Natural killer cell (primary cell): ENCODE results near the gene CXorf66. TPM values are rescaled to one million over a fixed set of nuclear protein-coding genes. Genes with fewer than 3 reads are reported as not detected.

ENCODE experiments used
- ATAC-seq, 3 donors: fragments of 150-1000 bp in 2 of 3; fragments of 200-7000 bp in 1 of 3; cut with Tn5 transposase; 1 replicate in 1 of 3; 2 replicates in 2 of 3; pipeline ENCODE4 v1.10.0; 2021; ENCODE audit warnings: mild to moderate bottlenecking in 2 of 3, moderate library complexity in 2 of 3
- DNase-seq, 2 donors: peaks; one replicate each; pipeline versions ENCODE4 v3.0.0 to v3.0.0-alpha.2; 2013 to 2021; ENCODE audit warnings: mixed read lengths in 1 of 2
- H3K27ac ChIP-seq: one replicate; pipeline ENCODE4 v1.5.1; 2013; ENCODE audit warnings: mild to moderate bottlenecking, low read length
- H3K27me3 ChIP-seq: one replicate; pipeline ENCODE4 v1.6.1; 2013; ENCODE audit warnings: low read length; ENCODE audit not compliant: control insufficient read depth, insufficient read depth
- H3K36me3 ChIP-seq: one replicate; pipeline ENCODE4 v1.6.1; 2013; ENCODE audit warnings: low read length; ENCODE audit not compliant: control insufficient read depth, insufficient read depth
- H3K4me1 ChIP-seq: one replicate; pipeline ENCODE4 v1.6.1; 2013; ENCODE audit warnings: low read length; ENCODE audit not compliant: control insufficient read depth, insufficient read depth
- H3K4me3 ChIP-seq: one replicate; pipeline ENCODE4 v1.5.1; 2013; ENCODE audit warnings: low read length
- H3K9me3 ChIP-seq: one replicate; pipeline ENCODE4 v1.6.1; 2013; ENCODE audit warnings: low read length; ENCODE audit not compliant: control insufficient read depth, insufficient read depth
- H3K27ac Mint-ChIP-seq, 2 donors: one replicate each; pipeline ENCODE4 v1.8.0; 2022; ENCODE audit warnings: mild to moderate bottlenecking in 2 of 2, mixed read lengths in 2 of 2, moderate library complexity in 1 of 2
- H3K27me3 Mint-ChIP-seq, 2 donors: one replicate each; pipeline ENCODE4 v1.8.0; 2022; ENCODE audit warnings: low read depth in 2 of 2, mixed read lengths in 2 of 2
- H3K36me3 Mint-ChIP-seq: one replicate; pipeline ENCODE4 v1.8.0; 2022; ENCODE audit warnings: mixed read lengths
- H3K4me1 Mint-ChIP-seq, 2 donors: one replicate each; pipeline ENCODE4 v1.8.0; 2022; ENCODE audit warnings: mixed read lengths in 2 of 2
- H3K4me3 Mint-ChIP-seq: one replicate; pipeline ENCODE4 v1.8.0; 2022; ENCODE audit warnings: mild to moderate bottlenecking, moderate library complexity, mixed read lengths
- H3K9me3 Mint-ChIP-seq, 2 donors: one replicate each; pipeline ENCODE4 v1.8.0; 2022; ENCODE audit warnings: mixed read lengths in 2 of 2
- CTCF ChIP-seq: fragments of 200-600 bp; IDR thresholded peaks from one replicate; pipeline ENCODE4 v1.8.0; 2022; ENCODE audit warnings: antibody characterized with exemption
- WGBS: methylation state at CpG from one replicate; pipeline ENCODE4 v1.1.7; 2013; ENCODE audit warnings: missing lambda C conversion rate; ENCODE audit not compliant: insufficient coverage; 5-methylcytosine and 5-hydroxymethylcytosine counted together
- intact Hi-C: fragments of 100-400 bp; cut with micrococcal nuclease; formaldehyde crosslinking; loops from one replicate; pipeline ENCODE4 v1.14.2; 2022
- total RNA-seq, 4 donors: library from RNA; stranded (reverse); fragments of 120-200 nt in 1 of 4; gene quantifications; one replicate each; pipeline versions ENCODE4 v1.2.3 to v1.2.4, GENCODE V29; 2013 to 2022

CXorf66 gene, protein sequence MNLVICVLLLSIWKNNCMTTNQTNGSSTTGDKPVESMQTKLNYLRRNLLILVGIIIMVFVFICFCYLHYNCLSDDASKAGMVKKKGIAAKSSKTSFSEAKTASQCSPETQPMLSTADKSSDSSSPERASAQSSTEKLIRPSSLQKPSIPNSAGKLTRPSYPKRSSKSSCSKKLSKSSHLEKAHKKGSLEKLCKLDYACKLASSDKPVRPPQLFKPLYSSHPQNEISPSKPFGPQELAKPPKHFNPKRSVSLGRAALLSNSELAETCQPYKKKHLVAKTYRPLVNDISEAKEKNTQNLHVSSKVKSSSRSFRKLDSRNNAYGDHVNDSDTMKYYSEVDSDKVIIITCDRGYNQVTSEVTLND
- not detected for total RNA-seq
- not detected for total RNA-seq (2013)

GRCh38 chrX:139965421-139965820, at the start of gene CXorf66:
CXorf66 (minus strand) TSS chrX:139965521; CDS start chrX:139965496, 25 bp downstream.
- no peaks in the 10 kb centered on the region for H3K36me3 ChIP-seq

DNA sequence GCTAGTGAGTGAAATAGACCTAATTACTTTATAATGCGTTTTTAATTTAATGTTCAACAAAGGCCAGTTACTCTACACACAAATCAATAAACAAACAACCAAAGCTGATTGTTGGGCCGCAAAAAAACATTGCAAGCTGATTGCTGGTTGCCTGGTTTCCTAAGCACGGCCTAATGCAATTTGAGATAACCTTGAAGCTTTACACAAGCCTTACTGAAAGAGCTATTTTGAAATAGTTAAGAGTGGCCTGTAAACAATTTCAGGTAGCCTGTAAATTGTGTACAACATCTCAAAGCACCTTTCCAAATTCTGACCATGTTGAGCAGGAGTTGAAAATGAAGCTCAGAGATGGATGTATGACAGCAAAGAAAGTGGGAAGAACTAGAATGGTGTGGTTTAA, 17.5 kb upstream of the CXorf66 start:
- intact Hi-C loops, result no loop called here

More at GRCh38 chrX:139965421-139965820, at the start of gene CXorf66:
- no peak for TF ChIP-seq CTCF
- Histone ChIP-seq H3K9me3 (no peaks in the 10 kb centered on the region), H3K4me3 (no peak within 1 kb of the TSS), H3K27ac (no peak within 1 kb of the TSS), H3K4me1 (no peaks in the 10 kb centered on the region), H3K27me3 (no peaks in the 10 kb centered on the region)
- ATAC-seq (no peak), DNase-seq (no peak)
- 98% methylated on average over 5 of the region's 7 CpGs for WGBS
- Mint-ChIP-seq H3K27me3 (peaks cover 18 to 33% of the 10 kb centered on the region in 2 donors), H3K4me1 (no peaks in the 10 kb centered on the region), H3K27ac (no peak within 1 kb of the TSS), H3K9me3 (no peaks in the 10 kb centered on the region), H3K36me3 (no peaks in the 10 kb centered on the region), H3K4me3 (no peak within 1 kb of the TSS)
- intact Hi-C loops, result no loop called here

DNA sequence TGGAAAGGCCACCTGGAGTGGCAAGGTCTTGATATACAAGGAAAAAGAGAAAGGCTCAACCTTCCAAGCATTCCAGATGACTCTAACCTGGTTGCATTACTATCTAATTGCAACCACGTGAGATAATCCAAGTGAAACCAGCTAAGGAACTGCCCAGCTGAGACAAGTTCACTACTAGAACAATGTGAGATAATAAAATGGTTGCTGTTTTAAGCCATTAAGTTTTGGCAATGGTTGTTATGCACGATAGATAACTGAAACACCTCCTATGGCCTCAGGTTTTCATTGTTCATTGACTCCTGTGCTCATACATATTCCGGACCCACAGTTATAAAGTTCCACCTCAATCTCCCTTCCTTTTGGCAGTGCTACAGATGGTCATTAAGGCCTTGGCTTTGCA, 9.2 kb upstream of the CXorf66 start:
- Mint-ChIP-seq H3K4me3 (no peak overlapping the region), H3K9me3 (peaks cover 0 to 4% of the 10 kb centered on the region in 2 donors), H3K4me1 (no peaks in the 10 kb centered on the region), H3K36me3 (no peaks in the 10 kb centered on the region), H3K27ac (no peak overlapping the region), H3K27me3 (peaks cover 12 to 39% of the 10 kb centered on the region in 2 donors)
- Histone ChIP-seq H3K4me3 (no peak overlapping the region), H3K4me1 (no peaks in the 10 kb centered on the region), H3K36me3 (no peaks in the 10 kb centered on the region), H3K27ac (no peak overlapping the region), H3K9me3 (no peaks in the 10 kb centered on the region), H3K27me3 (no peaks in the 10 kb centered on the region)
- TF ChIP-seq CTCF, result no peak
- no peak for ATAC-seq
- intact Hi-C loops, result loop anchor here (10.0 kb wide), 1 partner anchor 1200 kb away; no protein-coding TSS in a partner anchor
- WGBS, result 92% methylated on average over 2 of the region's 3 CpGs
- no peak for DNase-seq

More for the DNA sequence above, 17.5 kb upstream of the CXorf66 start:
- Mint-ChIP-seq H3K36me3 (no peaks in the 10 kb centered on the region), H3K4me1 (no peaks in the 10 kb centered on the region), H3K4me3 (no peak overlapping the region), H3K9me3 (no peaks in the 10 kb centered on the region), H3K27ac (no peak overlapping the region), H3K27me3 (peaks cover 4 to 6% of the 10 kb centered on the region in 2 donors)
- no peak overlapping the region for H3K27ac ChIP-seq
- H3K4me3 ChIP-seq, result no peak overlapping the region
- 94% methylated on average over 2 of the region's 3 CpGs for whole genome bisulfite sequencing
- TF ChIP-seq CTCF, result no peak
- H3K4me1 ChIP-seq, result no peaks in the 10 kb centered on the region
- no peaks in the 10 kb centered on the region for H3K27me3 ChIP-seq
- ATAC-seq, result no peak
- H3K9me3 ChIP-seq, result no peaks in the 10 kb centered on the region
- no peaks in the 10 kb centered on the region for H3K36me3 ChIP-seq
- no peak for DNase-seq
